Measurements from ENCODE around the gene CSMD2.

The CSMD2 gene

GRCh38 chr1:33849211-33849610 lies 315.8 kb downstream of the CSMD2 start:
- FAIRE-seq, result no peak

GRCh38 chr1:33848205-33848937 lies 316.7 kb downstream of the CSMD2 start:
- no peak for FAIRE-seq

GRCh38 chr1:33846861-33847260 lies 318.2 kb downstream of the CSMD2 start:
- FAIRE-seq, result no peak

- no peak for FAIRE-seq
Observed at GRCh38 chr1:33844166-33844565, 320.9 kb downstream of the CSMD2 start.

- FAIRE-seq, result no peak
Observed at GRCh38 chr1:33842348-33842747, 322.7 kb downstream of the CSMD2 start.

GRCh38 chr1:33841494-33841893 lies 323.5 kb downstream of the CSMD2 start:
- no peak for FAIRE-seq

- FAIRE-seq, result no peak
Observed at GRCh38 chr1:33837635-33838034, 327.4 kb downstream of the CSMD2 start.

GRCh38 chr1:33836911-33837310 lies 328.1 kb downstream of the CSMD2 start:
- no peak for FAIRE-seq

- FAIRE-seq, result no peak
Observed at GRCh38 chr1:33828654-33829053, 336.4 kb downstream of the CSMD2 start.

GRCh38 chr1:33828059-33828458 lies 337.0 kb downstream of the CSMD2 start:
- FAIRE-seq, result no peak

- FAIRE-seq, result no peak
Observed at GRCh38 chr1:33826711-33827110, 338.3 kb downstream of the CSMD2 start.

GRCh38 chr1:33826311-33826710 lies 338.7 kb downstream of the CSMD2 start:
- no peak for FAIRE-seq

GRCh38 chr1:33825506-33825905 lies 339.5 kb downstream of the CSMD2 start:
- FAIRE-seq, result no peak

GRCh38 chr1:33824971-33825370 lies 340.1 kb downstream of the CSMD2 start:
- no peak for FAIRE-seq

- no peak for FAIRE-seq
Observed at GRCh38 chr1:33824321-33824720, 340.7 kb downstream of the CSMD2 start.

- no peak for FAIRE-seq
Observed at GRCh38 chr1:33823830-33824229, 341.2 kb downstream of the CSMD2 start.

- no peak for FAIRE-seq
Observed at GRCh38 chr1:33823401-33823800, 341.6 kb downstream of the CSMD2 start.

GRCh38 chr1:33822396-33822795 lies 342.6 kb downstream of the CSMD2 start:
- FAIRE-seq, result no peak

- FAIRE-seq, result no peak
Observed at GRCh38 chr1:33821291-33821690, 343.7 kb downstream of the CSMD2 start.

GRCh38 chr1:33820804-33821203 lies 344.2 kb downstream of the CSMD2 start:
- no peak for FAIRE-seq

- no peak for FAIRE-seq
Observed at GRCh38 chr1:33819913-33820311, 345.1 kb downstream of the CSMD2 start.

- FAIRE-seq, result no peak
Observed at GRCh38 chr1:33819290-33819912, 345.6 kb downstream of the CSMD2 start.

GRCh38 chr1:33818071-33818470 lies 347.0 kb downstream of the CSMD2 start:
- no peak for FAIRE-seq

GRCh38 chr1:33815061-33815460 lies 350.0 kb downstream of the CSMD2 start:
- no peak for FAIRE-seq

GRCh38 chr1:33814166-33814565 lies 350.9 kb downstream of the CSMD2 start:
- FAIRE-seq, result no peak
